ENCODE results near the gene TSC2.
"Not testable (repeated sequence)": the region's sequence is repeated elsewhere in the genome, so short reads cannot be mapped to it uniquely, and the experiment has no call there.

The TSC2 gene

DNA sequence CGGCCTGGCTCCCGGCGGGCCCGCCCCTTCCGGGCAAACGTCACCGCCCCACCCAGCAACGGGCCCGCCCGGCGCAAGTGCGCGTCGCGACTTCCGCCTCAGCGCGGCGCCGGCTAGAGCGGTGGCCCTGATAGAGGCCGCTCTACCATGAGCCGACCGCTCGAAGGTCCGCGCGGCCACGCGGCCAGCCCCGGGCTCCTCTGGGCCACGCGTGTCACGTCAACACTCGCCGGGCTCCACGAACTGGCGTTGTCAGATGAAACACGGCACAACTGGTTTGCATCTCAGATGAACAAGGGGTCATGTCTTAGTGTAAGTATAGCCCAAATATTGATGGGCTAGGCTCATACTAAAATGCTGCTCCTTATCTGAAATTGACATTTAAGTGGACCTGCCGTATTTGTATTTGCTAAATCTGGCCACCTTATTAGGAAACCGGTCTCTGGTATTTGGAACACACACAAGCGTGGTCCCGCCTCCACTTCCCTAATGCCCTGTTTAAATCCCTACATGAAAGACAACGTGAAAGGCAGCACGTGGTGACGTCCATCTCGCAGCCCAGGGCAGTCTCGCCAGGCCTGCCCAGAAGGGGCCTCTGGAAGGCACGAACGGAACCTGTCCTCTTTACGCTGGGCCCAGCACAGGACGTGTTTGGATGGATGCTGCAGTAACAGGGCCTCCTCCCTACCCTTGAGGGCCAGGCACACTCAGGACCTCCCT, 37.8 kb upstream of the TSC2 start, which contains the start of gene ZNF598:
Gene ZNF598 (minus strand): TSS at position 31 of the 720 bp plus-strand sequence.
- DNase-seq (ENCODE audit: low spot score), result peak; percentile 85

DNA sequence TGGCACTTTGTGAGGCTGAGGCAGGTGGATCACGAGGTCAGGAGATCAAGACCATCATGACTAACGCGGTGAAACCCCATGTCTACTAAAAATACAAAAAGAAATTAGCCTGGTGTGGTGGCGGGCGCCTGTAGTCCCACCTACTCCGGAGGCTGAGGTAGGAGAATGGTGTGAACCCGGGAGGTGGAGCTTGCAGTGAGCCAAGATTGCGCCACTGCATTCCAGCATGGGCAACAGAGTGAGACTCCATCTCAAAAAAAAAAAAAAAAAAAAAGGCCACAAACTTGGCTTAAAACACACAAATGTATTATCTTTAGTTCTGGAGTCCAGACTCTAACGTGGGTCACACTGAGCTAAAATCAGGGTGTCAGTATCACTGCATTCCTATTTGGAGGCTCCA, 36.1 kb upstream of the TSC2 start:
- not testable (repeated sequence) for DNase-seq (ENCODE audit: low spot score)

DNA sequence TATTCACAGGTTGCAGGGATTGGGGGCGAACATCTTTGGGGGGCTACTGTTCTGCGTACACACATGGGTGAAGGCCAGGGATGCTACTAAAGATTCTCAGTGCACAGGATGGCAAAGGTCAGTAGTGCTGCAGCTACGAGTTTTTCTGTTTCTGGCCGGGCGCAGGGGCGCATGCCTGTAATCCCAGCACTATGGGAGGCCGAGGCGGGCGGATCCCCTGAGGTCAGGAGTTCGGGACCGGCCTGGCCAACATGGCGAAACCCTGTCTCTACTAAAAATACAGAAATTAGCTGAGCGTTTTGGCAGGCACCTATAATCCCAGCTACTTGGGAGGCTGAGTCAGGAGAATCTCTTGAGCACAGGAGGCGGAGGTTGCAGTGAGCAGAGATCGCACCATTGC, 34.3 kb upstream of the TSC2 start:
- DNase-seq (ENCODE audit: low spot score), result no peak

DNA sequence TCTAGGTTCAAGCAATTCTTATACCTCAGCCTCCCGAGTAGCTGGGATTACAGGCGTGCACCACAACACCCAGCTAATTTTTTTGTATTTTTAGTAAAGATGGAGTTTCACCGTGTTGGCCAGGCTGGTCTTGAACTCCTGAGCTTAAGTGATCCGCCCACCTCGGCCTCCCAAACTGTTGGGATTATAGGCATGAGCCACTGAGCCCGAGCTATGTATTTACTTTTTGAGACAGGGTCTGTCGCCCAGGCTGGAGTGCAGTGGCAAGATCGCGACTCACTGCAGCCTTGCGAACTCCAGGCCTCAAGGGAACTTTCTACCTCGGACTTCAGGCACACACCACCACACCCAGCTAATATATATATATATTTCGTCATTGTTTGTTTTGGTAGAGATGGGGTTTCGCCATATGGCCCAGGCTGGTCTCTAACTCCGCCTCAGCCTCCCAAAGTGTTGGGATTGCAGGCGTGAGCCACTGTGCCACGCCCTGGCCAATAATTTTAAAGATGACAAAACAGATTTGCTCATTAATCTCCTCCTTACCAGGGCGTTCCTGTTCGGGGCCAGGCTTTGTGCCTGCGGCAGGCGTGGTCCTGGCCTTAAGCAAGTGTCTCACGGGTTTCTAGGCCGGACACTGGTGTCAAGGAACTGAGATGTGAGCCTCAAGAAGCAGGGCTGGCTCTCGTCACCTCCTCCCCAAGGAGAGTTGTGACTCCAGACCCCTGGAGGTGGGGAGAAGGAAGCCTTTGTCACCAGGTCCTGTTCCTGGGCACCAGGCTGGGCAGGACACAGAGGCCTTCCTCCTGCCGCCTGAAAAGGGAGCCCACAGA, 32.5 kb upstream of the TSC2 start:
- no peak for DNase-seq (ENCODE audit: low spot score)

DNA sequence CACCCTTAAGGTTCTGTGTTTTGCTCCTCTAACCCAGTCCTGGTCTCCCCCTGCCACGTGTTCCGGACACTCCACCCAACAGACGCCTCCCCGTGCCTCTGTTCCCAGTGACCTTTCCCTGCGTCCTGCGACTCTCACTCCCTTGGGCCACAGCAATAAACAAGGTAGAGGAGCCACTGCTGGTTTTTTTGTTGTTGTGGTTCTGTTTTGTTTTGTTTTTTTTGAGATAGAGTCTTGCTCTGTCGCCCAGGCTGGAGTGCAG, 31.9 kb upstream of the TSC2 start:
- DNase-seq (ENCODE audit: low spot score), result no peak

DNA sequence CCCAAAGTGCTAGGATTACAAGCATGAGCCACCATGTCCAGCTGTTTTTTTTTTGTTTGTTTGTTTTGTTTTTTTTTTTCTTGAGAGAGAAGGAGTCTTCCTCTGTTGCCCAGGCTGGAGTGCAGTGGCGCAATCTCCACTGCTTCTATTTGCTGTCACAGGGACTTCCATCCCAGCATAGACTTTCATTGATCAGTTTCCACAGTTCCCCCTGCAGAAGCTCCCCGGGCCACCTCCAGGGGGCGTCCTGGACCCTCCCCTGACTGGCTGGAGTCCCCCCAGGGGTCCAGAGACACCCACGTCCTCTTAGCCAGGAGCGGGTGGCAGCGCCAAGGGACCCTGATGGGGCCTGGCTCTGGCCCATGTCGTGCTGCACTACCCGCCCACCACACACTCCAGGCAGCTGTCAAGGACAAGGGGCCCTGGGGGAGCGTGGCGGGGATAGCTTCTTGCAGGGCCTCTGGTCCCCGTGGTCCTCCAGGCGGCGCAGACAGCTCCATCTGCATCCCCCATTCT, 31.3 kb upstream of the TSC2 start:
- DNase-seq (ENCODE audit: low spot score), result no peak

DNA sequence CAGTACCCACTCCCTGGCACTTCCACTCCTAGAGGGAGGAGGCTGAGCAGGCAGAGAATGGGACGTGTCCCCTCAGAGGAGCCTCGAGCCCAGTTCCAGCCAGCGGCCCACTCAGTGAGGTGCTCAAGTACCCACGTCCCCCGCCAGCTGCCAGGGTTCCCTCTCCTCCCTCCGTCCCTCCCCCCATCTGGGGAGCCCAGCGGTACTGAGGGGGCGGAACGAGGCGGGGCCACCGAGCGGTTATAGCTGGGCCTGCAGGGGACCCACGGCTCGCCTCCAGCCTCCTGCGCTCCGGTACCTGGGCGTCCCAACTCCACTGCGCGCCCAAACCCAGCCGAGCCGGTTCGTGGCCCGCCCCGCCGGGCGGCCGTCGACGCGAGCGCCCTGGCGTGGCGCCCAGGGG, 28.3 kb upstream of the TSC2 start, which contains the start of gene NPW:
Gene NPW (plus strand): TSS at position 268 of the 403 bp plus-strand sequence.
- no peak for DNase-seq (ENCODE audit: low spot score)

DNA sequence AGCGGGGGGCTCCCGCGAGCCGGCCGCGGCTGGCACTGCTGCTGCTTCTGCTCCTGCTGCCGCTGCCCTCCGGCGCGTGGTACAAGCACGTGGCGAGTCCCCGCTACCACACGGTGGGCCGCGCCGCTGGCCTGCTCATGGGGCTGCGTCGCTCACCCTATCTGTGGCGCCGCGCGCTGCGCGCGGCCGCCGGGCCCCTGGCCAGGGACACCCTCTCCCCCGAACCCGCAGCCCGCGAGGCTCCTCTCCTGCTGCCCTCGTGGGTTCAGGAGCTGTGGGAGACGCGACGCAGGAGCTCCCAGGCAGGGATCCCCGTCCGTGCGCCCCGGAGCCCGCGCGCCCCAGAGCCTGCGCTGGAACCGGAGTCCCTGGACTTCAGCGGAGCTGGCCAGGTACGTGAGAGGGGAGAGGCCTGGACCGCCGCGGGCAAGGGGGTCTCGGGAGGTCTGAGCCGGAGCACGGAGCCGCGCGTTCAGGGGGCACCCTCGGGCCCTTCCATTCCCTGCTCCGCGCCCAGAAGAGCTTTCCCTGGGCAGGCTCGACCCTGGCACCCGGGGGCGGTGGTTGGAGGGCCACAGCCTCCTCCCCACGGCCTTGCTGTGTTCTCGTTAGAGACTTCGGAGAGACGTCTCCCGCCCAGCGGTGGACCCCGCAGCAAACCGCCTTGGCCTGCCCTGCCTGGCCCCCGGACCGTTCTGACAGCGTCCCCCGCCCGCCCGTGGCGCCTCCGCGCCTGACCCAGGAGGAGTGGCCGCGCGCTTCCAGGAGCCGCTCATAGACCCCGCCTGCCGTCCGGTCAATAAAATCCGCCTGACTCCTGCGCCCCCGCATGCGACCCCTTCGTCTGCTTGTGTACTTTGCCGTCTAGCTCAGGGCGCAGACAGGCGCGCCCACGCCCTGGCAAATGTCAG, 27.6 kb upstream of the TSC2 start:
- DNase-seq (ENCODE audit: low spot score), result no peak

DNA sequence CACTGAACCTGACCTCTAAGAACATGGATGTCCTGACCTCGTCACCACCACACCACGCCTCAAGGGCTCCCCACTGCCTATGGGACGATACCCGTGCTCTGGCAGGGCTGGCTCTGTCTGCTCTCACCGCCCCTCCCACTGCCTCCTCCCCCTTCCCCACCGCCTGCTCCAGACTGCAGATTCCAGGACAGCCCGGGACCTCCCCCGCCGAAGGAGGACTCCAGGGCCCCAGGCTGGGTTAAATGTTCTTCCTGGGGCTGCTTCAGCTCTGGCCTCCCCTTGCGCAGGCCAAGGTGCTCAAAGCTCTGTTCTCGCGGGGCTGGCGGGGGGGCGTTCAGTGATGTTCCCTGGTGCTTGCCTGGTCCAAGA, 25.1 kb upstream of the TSC2 start:
- peak; percentile 36 for DNase-seq (ENCODE audit: low spot score)

DNA sequence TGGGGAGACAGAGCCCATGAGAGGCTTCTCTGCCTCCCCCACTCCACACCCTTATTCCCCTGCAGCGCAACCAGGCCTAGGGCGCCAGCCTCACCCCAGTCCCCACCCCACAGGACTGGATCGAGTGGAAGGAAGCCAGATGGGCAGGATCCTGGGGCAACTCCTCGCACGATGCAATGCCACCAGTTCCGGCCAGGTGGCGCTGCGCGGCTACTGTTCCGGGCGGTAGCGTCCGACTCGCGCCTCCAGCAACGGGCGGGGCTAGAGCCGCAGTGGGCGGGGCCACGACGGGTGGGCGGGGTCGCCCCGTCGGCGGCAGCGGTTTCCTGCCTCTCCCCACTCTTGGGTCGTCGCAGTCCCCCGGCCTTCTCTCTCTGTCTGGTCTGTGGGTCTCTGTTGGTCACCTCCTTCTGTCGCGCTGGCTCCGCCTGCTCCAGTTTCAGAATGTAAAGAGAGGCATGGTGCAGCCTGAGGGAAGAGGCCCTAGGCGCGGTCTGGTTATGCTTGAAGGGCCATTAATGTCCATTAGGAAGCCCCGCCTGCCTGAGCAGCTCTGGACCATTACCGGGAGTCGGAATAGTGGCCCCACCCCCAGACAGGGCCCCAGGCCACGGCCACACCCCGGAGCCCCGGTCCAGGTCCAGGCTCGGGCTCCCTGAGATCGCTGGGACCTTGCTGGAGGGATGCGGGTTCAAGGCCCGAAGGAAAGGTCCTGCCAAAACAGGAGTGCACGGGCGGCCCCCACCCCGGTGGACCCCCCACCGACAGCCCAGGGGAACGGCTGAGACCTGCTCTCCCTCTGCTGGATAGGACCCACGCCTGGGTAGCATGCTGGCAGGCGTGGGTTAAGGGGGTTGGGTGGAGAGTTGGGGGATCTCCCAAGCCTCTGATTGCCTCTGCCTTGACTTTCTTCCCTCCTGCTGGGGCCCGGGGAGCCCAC, 24.4 kb upstream of the TSC2 start:
- DNase-seq (ENCODE audit: low spot score), result peak; percentile 95

DNA sequence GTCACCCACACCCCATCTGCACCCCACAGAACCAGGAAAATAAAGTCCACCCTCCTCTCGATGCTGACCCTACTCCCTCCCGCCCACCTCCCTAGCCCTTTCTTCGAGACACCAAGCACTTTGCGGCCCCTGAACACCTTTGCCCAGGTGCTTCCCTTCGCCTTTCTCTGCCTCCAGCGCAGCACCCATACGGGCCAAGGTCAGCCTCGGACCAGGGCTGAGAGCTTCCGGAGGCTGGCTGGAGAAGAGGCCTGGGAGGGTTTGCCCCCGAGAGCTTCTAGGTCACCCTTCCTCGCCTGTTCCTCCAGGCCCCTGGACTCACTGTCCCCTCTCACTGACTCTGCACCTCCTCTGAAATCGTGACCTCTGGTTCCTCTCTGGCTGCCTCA, 23.8 kb upstream of the TSC2 start:
- no peak for DNase-seq (ENCODE audit: low spot score)

DNA sequence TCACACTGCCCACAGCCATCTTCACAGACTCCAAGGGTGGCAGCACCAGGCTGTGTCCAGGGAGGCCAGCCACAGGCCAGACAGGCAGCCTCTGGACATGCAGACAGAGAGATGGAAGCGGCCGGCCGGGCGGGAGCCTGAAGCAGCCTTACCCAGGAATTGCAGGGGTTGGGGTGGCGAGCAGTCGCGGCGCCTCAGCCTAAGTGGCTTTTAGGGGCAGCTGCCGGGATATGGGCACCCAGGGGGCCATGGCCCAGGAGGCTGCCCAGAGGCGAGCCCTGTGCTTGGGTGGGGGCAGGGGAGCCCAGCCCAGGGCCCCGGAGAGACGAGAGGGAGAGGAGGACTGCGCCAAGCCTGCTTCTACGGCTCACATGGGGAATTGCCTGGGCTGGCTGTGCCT, 22.5 kb upstream of the TSC2 start:
- DNase-seq (ENCODE audit: low spot score), result no peak

DNA sequence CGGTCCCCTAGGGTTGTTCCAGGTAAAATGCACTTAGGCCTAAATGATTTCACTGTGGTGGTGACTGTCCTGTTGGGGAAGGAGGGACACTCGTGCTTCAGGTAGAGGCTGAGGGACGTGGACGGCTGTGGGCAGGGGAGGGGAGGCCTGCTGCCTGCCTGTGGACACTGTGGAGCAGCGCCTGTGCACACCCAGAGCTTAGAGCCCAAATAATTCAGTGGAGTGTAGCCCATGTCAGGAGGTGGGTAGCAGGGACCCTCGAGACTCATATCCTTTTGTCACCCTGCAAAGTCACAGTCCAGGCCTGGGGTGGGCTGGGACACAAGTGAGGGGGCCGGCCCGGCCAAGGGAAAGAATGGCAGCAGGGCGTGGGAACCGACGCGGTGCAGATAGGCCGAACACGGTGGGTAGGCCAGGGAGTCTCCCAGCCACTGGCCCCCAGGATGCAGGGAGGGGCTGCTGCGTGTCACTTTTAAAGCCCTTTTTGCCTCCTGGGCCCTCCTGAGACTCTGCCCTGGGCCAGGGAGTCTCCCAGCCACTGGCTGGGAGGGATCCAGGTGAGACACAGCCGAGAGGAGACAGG, 21.8 kb upstream of the TSC2 start:
- DNase-seq (ENCODE audit: low spot score), result no peak

DNA sequence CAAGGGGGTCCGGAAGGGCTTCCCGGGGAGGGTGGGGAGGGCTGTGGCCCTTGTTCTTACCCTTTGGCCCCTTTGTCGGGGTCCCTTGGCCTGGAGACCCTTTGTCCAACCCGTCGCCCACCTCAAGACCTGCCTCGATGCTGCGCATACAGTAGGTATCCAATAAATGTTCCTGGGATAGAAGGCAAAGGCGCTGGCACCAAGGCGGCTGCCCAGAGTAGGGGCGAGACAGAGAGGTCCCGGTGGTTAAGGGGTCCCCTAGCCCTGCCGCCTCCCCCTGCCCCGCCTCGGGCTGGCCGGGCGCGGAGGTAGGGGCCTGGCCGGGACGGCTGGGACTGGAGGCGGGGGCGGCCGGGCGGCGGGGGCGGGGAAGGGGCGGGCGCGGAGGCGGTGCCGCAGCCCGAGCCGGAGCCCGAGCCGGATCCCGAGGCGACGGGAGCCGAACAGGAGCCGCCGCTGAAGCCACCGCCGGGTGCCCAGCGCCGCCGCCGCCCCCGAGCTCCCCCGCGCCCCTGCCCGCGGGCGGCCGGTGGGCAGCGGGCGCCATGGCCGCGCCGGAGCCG, 21.2 kb upstream of the TSC2 start, which contains the start of gene NHERF2:
Gene NHERF2 (plus strand): TSS at position 442 of the 563 bp plus-strand sequence. CDS start 104 bp downstream, at position 546.
- no peak for DNase-seq (ENCODE audit: low spot score)

DNA sequence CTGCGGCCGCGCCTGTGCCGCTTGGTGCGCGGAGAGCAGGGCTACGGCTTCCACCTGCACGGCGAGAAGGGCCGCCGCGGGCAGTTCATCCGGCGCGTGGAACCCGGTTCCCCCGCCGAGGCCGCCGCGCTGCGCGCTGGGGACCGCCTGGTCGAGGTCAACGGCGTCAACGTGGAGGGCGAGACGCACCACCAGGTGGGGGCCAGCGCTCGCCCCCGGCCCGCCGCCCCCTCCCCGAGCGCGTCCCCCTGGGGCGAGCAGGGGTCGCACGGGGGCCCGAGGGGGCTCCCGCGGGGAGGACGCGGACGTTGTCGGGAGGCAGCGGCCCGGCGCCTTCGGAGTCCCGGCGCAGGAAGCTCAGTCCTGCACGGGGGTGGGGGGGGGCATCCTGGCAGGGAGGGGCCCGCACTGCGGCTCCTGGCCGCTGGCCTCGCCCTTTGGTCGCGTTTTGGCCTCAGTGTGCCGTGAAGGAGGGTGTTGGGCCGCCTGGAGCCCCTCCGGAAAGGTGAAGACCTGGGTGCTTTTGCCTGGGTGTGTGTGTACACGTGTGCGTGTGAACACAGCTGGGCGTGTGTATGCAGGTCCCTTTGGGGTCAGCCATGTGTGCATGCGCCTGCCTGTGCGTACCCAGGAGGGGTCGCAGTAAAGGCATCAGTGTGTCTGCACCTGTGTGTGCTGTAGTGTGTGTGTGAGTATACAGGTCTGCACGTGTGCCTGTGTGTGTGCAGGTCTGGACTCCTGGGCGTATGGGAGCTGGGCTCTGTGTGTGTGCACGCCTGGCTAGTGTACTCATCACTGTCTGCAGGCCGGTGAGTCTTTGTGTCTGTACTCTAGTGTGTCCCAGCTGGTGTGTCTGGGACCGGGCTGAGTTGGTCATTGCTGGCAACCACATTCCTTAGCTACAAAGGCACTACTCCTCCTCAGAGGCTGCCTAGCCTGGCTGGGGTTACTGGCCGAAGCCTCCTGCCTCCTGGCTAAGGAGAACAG, 20.5 kb upstream of the TSC2 start:
- DNase-seq (ENCODE audit: low spot score), result no peak

DNA sequence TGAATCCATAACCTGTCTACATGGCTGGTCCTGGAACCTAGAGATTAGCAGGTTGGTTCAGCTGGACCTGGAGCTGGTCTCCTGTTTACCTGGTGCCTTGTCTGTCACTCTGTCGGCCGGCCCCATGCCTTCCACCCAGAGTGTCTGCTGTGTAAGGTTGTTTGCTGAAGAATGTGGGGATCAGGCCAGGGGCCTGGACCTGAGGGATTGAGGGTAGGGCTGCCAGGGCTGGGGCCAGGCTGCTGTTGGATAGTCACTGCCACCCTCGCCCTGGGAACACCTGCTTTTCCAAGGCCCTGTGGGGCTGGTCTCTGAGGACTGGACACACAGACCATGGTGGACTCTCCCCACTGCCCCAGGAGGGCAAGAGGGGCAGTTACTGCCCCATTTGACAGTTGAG, 19.6 kb upstream of the TSC2 start:
- DNase-seq (ENCODE audit: low spot score), result no peak

DNA sequence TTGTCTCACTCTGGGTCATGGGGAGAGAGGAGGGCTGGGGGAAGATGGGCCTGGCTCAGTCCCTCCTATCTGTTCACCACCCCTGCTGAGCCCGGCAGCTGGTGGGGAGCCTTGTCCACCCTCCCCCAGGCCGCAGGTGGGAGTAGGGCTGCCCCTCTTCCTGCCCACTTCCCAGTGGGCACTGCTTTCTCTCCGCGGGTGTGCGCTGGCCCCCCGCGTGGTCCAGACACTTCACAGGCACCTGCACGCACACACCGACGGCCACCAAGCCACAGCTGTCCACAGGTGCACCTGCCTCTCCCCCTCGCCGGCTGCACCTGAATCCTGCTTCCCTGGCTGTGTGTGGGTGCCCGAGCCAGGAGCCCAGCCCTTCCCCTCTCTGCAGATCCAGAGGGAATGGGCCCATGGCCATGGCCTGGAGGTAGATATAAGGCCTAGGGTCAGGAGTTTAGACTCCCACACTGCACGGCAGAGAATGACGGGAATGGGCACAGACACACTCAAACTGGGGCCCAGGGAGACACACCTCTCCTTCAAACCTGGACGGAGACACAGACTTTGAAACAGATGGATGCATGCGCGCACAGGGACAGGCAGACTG, 19.1 kb upstream of the TSC2 start:
- no peak for DNase-seq (ENCODE audit: low spot score)

DNA sequence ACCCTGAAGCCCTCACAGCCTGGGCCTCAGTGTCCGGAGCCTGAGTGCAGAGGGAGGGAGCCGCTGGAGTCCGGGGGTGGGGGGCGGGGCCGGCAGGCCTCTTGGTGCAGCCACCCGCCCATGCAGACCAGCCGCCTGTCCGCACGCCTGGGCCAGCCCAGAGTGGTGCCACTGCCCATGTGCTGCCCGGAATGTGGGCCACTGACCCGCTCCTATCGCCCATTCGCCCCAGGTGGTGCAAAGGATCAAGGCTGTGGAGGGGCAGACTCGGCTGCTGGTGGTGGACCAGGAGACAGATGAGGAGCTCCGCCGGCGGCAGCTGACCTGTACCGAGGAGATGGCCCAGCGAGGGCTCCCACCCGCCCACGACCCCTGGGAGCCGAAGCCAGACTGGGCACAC, 18.4 kb upstream of the TSC2 start:
- DNase-seq (ENCODE audit: low spot score), result no peak

DNA sequence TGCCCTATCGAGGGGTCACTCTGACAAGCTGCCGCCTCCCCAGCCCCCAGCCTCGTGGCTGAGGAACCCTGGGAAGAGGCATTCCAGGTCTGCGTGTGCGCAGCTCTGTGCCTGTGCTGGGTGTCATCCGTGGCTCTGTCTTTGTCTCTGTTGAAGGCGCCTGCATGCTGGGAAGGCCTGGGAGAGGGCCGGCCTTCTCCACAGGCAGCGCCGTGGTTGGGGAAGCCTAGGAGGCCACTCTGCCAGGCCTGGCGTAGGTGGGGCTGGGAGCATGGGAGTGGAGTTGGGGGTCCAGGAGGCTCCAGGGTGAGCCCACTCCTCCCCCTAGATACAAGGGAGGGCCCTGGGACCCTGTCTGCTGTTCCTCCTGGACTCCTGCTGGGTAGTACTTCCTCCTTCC, 17.7 kb upstream of the TSC2 start:
- DNase-seq (ENCODE audit: low spot score), result no peak

Data from COLO829 (cell line).